Kidney tubule cell (primary cell): ENCODE measurements around the gene OOEP.
"Not testable (repeated sequence)": the region's sequence is repeated elsewhere in the genome, so short reads cannot be mapped to it uniquely, and the experiment has no call there.

Experiments used
- DNase-seq: peaks from one replicate; pipeline ENCODE4 v3.0.0-alpha.2; 2018; ENCODE audit warnings: low spot score

OOEP gene

DNA sequence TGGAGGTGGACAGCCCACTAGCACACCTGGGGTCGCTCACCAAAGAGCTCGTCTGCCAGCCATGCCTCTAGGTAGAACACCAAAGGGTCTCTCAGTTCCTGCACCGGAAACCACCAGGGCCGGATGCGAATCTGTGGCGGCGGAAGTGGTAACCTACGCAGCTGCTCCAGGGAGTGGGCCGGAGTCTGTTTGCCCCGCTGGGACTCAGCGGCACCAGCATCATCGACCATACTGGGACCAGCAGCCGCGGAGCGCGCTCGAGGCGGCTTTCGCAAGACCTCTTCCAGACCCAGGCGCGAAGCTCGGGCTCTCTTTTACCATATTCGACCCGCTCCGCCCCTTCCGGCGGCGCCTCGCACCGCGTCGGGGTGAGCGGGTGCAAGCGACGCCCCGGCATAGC lies at the start of gene OOEP:
OOEP (minus strand) TSS at position 335 of the 400 bp plus-strand sequence; CDS start at position 230, 105 bp downstream.
- no peak for DNase-seq

DNA sequence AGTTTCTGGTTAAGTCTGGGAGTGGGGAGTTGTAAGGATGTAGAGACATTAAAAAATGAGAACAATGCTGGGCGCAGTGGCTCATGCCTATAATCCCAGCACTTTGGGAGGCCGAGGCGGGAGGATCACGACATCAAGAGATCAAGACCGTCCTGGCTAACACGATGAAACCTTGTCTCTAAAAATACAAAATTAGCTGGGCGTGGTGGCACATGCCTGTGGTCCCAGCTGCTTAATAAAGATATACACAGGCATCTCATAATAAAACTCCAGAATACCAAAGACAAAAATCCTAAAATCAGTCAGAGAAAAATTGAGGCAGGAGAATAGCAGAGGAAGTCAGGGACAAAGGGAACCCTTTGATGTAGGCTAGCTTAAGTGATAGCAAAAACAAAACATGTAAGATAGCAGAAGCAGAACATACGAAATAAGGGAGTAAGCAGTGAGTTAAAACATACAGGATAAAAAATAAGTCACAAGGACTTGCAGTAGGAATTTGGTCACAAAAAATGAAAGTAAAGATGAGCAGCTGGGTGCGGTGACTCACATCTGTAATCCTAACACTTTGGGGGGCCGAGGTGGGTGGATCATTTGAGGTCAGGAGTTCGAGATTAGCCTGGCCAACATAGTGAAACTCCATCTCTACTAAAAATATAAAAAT lies 48.5 kb upstream of the OOEP start:
- DNase-seq = no peak

DNA sequence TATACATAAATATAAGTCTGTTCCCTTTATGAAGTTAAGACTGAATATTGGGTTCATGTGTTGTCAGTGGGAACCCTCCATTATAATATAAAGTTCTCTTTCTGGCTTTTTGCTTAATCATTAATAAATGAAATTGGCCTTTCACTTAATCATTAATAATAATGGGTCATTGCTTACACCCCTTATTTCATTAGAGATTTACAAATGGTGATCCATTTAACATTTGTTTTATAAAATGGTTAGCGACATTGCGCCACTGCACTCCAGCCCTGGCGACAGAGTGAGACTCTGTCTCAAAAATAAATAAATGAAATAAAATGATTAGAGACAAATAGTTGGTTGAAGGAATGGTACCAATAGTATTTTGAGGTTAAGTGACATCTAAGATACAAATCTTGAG lies 43.4 kb upstream of the OOEP start:
- DNase-seq = no peak

DNA sequence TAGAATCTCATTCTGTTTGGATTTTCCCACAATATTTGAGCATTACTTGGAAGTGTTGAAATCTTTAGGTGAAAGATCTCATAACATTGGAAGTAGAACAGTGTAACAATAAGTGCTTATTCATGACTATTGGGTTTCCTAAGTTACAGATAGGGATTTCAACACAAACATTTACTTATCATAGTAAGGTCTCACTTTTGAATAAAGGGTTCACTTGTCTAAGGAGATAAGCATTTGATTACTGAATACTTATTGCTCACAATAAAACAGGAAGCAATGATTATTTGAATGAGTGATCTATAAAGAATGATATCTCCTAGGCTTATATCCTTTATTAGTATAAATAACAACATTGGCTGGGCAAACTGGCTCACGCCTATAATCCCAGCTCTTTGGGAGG lies 39.7 kb upstream of the OOEP start:
- DNase-seq = no peak

DNA sequence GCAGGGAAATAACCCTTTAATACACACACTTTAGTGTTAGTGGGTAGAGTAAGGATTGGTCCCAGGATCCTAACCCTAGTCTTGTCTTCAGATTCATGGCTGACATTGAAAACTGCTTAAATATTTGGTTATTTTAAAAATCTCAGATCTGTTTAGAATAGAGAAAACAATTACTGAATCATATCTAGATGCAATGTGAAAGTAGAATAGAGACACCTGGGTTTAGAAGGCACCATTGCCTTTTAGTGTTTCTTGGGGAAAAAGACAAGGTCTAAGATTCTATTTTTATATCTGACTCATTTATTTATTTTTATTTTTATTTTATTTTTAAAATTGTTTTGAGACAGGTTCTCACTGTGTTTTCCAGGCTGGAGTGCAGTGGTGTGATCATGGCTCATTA lies 31.0 kb upstream of the OOEP start:
- DNase-seq = no peak

DNA sequence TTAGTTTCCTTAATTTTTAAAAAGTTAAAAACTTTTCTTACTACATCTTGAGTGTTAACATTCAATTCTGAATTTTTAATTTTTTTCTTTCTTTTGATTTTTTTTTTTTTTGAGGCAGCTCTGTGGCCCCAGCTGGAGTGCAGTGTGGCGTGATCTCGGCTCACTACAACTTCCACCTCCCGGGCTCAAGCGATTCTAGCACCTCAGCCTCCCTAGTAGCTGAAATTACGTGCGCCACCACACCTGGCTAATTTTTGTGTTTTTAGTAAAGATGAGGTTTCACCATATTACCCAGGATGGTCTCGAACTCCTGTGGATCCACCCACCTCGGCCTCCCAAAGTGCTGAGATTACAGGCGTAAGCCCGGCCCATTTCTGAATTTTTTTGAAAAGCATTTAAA lies 26.2 kb upstream of the OOEP start:
- DNase-seq = no peak

DNA sequence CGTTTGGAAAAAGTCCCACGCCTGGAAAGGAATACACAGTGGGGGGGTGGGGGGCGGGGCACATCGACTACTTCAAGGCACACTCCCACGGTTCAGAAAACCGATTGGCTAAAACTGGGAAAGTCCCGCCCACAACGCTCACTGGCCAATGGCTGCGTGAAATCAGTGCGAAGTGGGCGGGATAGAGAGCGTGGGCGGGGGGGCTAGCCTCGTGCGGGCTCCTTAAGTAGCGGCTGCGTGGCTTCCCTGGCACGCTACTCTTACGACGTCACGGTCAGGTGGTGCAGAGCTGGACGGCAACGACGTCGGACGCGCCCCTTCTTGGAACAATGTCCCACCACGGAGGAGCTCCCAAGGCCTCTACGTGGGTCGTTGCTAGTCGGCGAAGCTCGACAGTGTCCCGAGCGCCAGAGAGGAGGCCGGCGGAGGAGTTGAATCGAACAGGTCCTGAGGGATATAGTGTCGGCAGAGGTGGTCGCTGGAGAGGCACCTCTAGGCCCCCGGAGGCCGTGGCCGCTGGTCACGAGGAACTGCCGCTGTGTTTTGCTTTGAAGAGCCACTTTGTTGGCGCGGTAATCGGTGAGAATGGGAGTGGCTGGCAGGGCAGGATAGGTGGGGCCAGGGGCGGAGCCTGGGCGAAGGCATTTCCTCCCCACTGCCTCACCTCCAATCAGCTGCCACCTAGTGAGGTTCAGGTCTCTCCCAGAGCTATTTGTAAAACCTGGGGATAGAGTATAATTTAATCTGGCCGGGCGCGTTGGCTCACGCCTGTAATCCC lies 25.1 kb upstream of the OOEP start, which contains the start of gene DDX43:
DDX43 (plus strand) TSS at position 252 of the 778 bp plus-strand sequence; CDS start at position 330, 78 bp downstream.
- peak; percentile 35 for DNase-seq

DNA sequence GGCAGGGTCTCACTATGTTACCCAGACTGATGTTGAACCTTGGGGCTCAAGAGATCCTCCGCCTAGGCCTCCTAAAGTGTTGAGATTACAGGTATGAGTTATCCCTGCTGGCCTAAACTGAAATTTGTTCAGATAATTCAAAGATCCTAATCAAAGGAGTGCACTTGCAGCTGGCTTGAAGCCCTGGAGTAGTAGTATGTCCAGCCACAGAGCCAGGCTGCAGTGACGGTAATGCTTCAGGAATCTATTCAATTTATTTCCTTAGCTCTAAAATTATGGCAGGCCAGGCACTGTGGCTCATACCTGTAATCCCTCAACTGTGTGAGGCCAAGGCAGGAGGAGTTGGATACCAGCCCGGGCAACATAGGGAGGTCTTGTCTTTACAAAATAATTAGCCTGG lies 23.6 kb upstream of the OOEP start:
- DNase-seq = peak; percentile 39

DNA sequence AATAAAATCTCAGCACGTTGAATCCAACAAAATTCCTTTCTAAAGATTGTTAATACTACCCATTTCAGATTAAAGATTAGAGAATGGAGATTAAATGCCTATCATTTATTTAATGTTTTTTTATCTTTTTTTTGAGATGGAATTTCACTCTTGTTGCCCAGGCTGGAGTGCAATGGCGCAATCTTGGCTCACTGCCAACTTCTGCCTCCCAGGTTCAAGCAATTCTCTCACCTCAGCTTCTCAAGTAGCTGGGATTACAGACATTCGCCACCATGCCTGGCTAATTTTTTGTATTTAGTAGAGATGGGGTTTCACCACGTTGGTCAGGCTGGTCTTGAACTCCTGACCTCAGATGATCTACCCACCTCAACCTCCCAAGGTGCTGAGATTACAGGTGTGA lies 22.5 kb upstream of the OOEP start:
- not testable (repeated sequence) for DNase-seq

DNA sequence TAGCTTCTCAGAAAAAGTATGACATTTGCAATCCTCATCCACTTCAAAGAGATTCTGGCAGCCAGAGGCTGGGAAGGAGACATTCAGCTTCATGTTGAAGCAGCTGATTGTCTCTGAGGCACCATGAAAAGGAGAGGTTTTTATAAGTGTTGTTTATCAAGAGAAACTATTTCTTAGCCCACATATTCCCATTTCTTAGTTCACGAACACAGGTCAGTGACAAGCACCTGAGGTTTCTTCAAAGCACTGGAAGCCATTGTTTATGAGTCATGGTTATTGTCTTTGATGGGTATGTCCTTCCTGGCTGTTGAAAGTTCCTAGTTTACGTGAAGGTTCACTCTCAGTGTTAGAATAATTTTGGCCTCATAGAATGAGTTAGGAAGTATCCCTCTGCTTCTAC lies 22.0 kb upstream of the OOEP start:
- DNase-seq = no peak

DNA sequence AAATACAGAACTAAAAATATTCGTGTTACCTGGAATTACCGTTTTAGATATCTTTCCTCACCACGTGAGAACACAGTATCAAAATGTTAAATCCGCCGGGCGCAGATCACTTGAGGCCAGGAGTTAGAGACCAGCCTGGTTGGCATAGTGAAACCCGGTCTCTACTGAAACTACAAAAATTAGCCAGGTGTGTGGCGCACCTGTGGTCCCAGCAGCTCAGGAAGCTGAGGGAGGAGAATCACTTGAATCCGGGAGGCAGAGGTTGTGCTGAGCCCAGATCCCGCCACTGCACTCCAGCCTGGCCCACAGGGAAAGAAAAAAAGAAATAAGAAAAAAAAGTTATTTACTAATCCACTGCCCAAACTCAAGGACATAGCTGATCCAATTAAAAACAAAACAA lies 20.2 kb upstream of the OOEP start:
- DNase-seq = no peak

DNA sequence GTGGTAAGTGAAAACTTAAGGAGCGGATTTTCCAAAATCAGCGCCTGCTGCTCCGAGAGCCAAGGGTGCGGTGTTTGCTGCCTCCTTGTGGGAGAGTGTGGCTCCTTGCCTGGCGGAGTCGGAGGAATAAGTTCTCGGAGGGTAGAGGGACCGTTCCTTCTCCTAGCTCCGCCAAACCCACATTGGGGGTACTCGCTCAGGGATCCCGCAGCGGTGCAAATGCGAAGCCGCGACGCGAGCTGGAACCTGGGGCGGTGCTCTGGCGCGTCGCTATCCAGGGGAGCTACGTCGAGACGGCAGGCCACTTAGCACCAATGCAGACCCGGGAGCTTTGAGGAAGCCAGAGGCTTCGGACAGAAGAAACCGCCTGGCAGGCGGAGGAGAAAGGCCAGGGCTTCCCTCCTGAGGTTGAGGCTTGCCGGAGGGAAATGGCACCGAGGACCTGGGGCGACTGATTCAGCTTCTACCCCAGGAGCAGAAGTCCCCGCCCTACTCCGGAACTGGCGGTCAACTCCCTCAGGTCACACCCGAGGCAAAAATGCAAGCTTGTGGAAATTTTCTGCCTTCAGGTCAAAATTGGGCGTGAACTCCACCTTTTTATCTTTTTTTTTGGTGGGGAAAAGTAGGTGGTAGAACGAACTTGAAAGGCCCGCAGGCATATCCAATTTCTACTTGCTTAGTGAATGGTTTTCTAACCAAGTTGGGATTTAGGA lies 19.3 kb upstream of the OOEP start:
- DNase-seq = peak; percentile 69

DNA sequence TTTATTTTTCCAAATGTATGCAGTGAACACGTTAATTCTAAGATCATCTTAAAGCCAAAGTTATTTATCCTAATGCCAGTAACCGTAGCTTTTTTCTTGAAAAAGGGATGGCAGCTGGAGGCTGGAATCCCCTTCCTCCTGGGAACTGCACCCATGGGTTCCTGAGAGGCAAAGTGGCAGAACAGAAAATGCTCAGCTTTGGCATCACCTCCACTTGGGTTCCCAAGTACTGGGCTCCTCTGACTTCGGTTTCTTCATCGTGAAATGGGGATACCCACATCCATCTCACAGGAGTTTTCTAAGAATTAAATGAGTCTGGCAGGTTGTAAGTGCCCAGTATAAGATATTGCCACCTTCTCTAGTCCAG lies 18.7 kb upstream of the OOEP start:
- DNase-seq = no peak

DNA sequence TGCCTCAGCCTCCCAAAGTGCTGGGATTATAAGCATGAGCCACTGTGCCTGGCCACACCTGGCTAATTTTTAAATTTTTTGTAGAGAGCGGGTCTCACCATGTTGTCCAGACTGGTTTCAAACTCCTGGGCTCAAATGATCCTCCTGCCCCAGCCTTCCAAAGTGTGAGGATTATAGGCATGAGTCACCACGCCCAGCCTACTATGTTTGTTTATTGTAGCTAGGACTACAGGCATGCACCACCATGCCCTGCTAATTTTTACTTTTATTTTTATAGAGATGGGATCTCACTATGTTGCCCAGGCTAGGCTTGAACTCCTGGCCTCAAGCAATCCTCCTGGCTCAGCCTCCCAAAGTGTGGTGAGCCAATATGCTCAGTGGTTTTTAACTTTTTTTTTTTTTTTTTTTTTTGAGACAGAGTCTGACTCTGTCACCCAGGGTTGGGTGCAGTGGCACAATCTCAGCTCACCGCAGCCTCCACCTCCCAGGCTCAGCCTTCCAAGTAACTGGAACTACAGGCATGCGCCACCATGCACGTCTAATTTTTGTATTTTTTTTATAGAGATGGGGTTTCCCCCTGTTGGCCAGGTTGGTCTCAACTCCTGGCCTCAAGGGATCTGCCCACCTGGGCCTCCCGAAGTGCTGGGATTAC lies 12.9 kb upstream of the OOEP start:
- peak; percentile 36 for DNase-seq

DNA sequence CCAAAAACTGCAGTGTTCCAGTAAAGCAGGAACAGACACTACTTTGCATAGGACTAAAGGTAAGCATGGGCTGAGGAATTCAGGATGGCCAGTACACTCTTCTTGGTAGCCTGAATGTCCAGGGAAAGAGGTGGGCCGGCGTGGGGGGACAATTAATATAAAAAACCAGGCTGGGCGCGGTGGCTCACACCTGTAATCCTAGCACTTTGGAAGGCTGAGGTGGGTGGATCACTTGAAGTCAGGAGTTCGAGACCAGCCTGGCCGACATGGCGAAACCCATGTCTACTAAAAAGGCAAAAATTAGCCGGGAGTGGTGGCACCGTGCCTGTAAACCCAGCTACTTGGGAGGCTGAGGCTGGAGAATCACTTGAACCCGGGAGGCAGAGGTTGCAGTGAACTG lies 11.8 kb upstream of the OOEP start:
- DNase-seq = not testable (repeated sequence)

DNA sequence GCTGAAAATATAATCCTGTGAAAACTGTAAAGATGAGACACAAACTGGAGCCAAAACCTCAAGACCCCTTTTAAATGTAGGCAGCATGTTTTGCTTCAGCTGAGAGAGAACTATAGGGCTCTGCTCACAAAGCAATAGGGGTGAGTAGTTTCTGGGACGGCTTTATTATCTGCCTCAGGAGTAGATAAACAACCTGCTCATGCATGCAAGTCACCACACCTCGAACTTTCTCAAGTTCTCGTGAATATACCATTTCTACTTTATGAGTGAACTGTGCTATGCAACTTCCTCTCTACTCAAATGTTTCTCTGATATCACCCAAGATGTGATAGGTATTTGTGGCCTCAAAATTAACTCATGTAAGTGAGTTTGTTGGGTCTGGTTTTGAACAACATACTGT lies 7.5 kb upstream of the OOEP start:
- DNase-seq = no peak

DNA sequence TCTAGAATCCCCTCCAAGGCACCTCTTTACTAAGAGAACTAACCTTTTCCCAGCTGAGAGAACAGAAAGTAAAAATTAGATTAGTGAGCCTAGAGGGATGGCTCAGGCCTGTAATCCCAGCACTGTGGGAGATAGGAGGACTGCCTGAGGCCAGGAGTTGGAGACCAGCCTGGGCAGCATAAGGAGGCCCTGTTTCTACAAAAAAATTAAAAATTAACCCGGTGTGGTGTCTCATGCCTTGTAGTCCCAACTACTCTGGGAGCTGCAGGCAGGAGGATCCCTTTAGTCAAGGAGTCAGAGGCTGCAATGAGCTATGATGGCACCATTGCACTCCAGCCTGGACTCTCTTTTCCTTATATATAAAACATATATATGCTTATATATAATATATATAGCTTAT lies 5.5 kb upstream of the OOEP start:
- DNase-seq = peak; percentile 71

DNA sequence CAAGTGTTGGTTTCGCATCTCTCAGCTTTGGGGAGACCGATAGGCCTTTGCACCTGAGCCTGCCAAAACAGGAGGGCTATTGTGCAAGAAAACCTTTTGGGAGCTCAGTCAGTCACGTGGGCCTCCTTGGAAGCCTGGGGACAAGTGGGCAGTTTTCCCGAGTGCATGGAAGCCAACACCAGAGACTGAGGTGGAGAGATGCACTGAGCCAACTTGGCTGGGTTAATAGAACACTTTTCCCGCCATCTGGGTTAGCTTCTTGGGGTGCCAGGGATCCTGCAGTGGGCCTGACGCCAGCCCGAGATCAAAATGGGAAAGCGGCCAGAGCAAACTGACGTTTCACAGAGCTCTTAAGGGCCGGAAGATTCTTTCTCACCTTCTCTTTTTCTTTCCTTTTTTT lies 2.8 kb upstream of the OOEP start:
- no peak for DNase-seq

DNA sequence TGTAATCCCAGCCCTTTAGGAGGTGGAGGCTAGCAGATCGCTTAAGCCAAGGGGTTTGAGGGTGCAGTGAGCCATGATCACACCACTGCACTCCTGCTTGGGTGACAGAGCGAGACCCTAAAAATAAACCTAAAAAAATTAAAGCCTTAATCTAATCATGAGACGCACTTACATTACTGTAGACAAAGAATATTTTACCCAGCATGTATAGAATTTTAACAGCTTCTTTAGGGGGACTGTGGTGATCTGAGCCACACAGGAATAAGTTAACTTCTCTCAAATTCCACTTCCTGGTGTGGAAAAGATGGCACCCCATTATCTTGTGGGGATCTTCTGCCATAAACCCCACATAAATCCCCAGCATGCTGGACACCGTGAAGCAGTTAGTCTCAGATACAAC lies 2.3 kb upstream of the OOEP start:
- DNase-seq = no peak

DNA sequence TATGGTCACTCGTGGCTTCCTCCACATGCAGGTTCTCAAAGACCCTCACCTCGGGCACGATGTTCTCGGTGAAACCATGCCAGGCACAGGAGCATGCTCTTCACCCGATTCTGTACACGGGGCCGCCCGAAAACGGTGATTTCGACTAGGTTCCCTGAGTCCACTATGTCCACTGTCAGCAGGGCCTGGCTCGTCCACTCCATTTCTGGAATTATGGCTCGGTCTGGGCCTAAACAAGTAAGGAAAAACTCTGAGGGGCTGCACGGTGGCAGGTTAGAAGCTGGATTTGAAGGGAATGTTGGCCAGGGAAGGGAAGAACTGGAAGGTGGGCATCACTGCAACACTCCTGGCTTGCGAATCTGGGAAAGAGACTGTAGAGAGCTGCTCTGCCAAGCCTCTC lies 540 bp downstream of the OOEP start:
- no peak for DNase-seq

DNA sequence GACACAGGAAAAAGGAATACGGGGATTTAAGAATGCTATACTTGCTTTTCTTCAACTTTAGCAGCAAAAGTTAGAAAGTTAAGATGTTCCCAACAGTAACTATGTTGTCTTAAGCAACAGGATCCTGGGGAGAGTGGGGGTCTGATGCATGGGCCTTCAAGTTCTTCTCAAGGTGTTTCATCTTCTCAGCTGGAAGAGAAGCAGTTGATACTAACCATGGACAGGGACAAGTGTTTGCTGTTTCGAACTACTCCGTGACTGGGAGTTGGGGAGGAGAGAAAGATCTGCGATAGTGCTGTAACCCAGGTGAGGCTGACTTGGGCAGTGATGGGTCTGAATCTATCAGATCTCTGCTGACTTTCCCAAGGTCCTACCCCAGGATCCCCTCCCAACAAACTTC lies 1.0 kb downstream of the OOEP start:
- no peak for DNase-seq

DNA sequence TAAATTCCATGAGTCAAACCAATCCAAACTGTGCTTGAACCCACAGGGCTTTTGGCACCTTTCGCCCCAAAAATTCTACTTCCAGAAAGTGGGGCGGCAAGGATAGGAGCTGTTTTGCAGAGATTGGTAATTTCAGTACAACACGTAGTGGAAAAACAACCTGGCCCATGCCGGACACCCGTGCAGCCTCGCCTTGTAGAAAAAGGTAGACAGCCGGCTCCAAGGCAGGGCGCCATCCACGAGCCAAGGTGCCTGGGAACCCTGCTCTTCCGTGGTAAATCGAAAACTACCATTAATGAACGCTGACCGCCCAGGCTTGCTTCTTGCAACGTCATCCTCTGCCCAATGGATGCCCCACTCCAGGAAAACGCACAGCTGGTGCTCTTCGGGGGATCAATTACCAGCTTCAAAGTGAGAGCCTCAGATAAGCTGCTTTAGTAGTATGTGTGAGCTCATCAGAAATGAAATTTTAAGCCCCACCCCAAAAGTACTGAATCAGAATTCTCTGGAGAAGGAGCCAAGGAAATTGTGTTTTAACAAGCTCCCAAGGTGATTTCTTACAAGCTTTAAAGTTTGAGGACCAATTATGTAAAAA lies 1.8 kb downstream of the OOEP start:
- no peak for DNase-seq
